ENCODE measurements around the gene PARD3.

DNA sequence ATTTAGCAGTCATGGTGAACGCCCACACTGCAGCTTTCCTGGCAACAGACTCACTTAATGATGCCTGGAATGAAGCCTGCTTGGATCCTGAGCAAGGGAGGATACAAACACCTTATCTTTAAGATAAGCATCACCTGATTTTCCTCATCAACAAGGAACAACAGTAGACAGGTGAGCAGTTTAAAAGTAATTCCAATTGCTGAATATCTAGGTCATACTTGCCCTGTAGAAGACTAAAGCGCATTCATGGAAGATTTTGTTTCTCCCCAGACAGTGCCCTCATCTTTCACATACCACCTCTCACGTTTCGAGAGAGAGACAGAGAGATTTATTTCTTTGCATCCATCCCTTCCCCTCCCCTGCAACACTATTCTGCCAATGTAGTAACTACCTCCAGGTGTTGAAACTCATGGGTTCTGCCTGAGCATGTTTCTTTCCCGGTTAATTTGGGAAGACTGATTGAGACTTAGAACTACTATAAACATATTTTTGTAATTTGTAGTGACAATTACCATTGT, 660.7 kb downstream of the PARD3 start:
- no peak for TF ChIP-seq CTCF (IDR thresholded peaks at IDR 0.05)
- no peak for TF ChIP-seq POLR2A (IDR thresholded peaks at IDR 0.05)
